PC-9 (cell line): ENCODE measurements around the gene PGA5. TPM values are rescaled to one million over a fixed set of nuclear protein-coding genes. Genes with fewer than 3 reads are reported as not detected.
"Not testable (repeated sequence)": the region's sequence is repeated elsewhere in the genome, so short reads cannot be mapped to it uniquely, and the experiment has no call there.

ENCODE experiments used
- BruUV-seq: library from RNA; stranded (reverse); fragments of 400-500 nt; replicated peaks from 2 replicates; lab custom pipeline; 2021; lab: Mats Ljungman, UMichigan
- CTCF ChIA-PET: fragments of 300-600 bp; sonication (Branson Sonifier 250); formaldehyde crosslinking; loops from one replicate; lab custom pipeline; 2022; ENCODE audit warnings: antibody characterized with exemption; lab: Charles Lee
- POLR2A ChIA-PET: fragments of 300-600 bp; sonication (Branson Sonifier 250); formaldehyde crosslinking; loops from one replicate; lab custom pipeline; 2022; ENCODE audit warnings: antibody characterized with exemption; ENCODE audit not compliant: unreplicated experiment; lab: Charles Lee
- DNase-seq, 2 experiments: peaks; one replicate each; pipeline versions ENCODE4 v3.0.0 to v3.0.0-alpha.2; 2015 to 2022; ENCODE audit warnings: mixed read lengths in 1 of 2
- H2AFZ ChIP-seq: fragments of 200-600 bp; sonication (generic); 2 replicates; pipeline ENCODE4 v1.8.1; 2017; ENCODE audit warnings: antibody characterized with exemption
- H3F3A ChIP-seq: fragments of 200-600 bp; sonication (generic); 2 replicates; pipeline ENCODE4 v1.8.1; 2017; ENCODE audit warnings: antibody characterized with exemption, mild to moderate bottlenecking, low read depth; ENCODE audit not compliant: insufficient read depth
- H3K27ac ChIP-seq: fragments of 200-600 bp; sonication (generic); 2 replicates; pipeline ENCODE4 v1.6.1; 2016; ENCODE audit warnings: mixed run types
- H3K27me3 ChIP-seq: fragments of 200-600 bp; sonication (generic); 2 replicates; pipeline ENCODE4 v1.6.1; 2016; ENCODE audit warnings: low read depth, mixed run types; ENCODE audit not compliant: insufficient read depth
- H3K36me3 ChIP-seq: fragments of 200-600 bp; sonication (generic); 2 replicates; pipeline ENCODE4 v1.6.1; 2016; ENCODE audit warnings: low read depth, mixed run types
- H3K4me1 ChIP-seq: fragments of 200-600 bp; sonication (generic); replicated peaks from 2 replicates; pipeline ENCODE4 v1.6.1; 2016; ENCODE audit warnings: mixed run types; ENCODE audit not compliant: insufficient read depth
- H3K4me2 ChIP-seq: fragments of 200-600 bp; sonication (generic); 2 replicates; pipeline ENCODE4 v1.6.1; 2017; ENCODE audit warnings: mixed run types
- H3K4me3 ChIP-seq: fragments of 200-600 bp; sonication (generic); 2 replicates; pipeline ENCODE4 v1.6.1; 2016; ENCODE audit warnings: mixed run types
- H3K79me2 ChIP-seq: fragments of 200-600 bp; sonication (generic); 2 replicates; pipeline ENCODE4 v1.6.1; 2017; ENCODE audit warnings: low read depth, mixed run types
- H3K9me2 ChIP-seq: fragments of 200-600 bp; sonication (generic); 2 replicates; pipeline ENCODE4 v1.8.1; 2017; ENCODE audit warnings: mild to moderate bottlenecking; ENCODE audit not compliant: insufficient read depth
- H3K9me3 ChIP-seq: fragments of 200-600 bp; sonication (generic); 2 replicates; pipeline ENCODE4 v1.8.1; 2016; ENCODE audit warnings: low read depth; ENCODE audit not compliant: insufficient read depth
- H4K20me1 ChIP-seq: fragments of 200-600 bp; sonication (generic); 2 replicates; pipeline ENCODE4 v1.8.1; 2017; ENCODE audit not compliant: insufficient read depth
- CTCF ChIP-seq: fragments of 200-600 bp; sonication (generic); conservative IDR thresholded peaks from 2 replicates; pipeline ENCODE4 v1.6.1; 2017; ENCODE audit warnings: mixed run types, antibody characterized with exemption, mild to moderate bottlenecking, moderate library complexity
- EZH2 ChIP-seq: fragments of 200-600 bp; sonication (generic); IDR thresholded peaks from 2 replicates; pipeline ENCODE4 v1.8.0; 2017; ENCODE audit warnings: antibody characterized with exemption, low read depth
- intact Hi-C: fragments of 100-400 bp; cut with micrococcal nuclease; formaldehyde crosslinking; loops from one replicate; pipeline ENCODE4 v1.10.0; 2022; ENCODE audit not compliant: unreplicated experiment
- total RNA-seq: library from RNA; stranded (reverse); gene quantifications from 2 replicates; pipeline ENCODE4 v1.2.3, GENCODE V29; 2021

PGA5 gene
- total RNA-seq, 1 experiment from 2014 or later: not detected

DNA sequence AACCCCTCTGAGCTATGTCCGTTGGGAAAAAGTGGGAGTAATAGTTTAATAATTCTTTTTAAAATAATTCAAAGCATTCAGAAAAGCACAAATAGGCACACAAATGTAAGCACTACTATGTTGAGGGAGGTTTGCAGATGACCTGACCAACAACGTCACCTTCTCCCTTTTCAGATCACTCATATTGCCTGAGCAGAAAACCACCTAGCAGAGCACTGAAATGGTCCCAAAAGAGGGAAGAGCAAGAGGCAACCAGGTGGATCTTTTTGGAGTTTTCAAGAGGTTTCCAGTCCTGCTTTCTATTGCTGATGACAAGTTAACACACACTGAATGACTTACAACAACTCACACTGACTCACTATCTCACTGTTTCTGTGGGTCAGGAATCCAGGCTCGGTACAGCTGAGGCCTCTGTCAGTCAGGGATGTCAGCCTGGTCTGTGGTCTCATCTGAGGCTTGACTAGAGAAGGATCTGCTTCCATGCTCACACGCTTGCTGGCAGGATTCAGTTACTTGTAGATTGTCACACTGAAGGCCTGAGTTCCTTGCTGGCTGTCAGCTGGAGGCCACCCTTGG lies 41.9 kb upstream of the PGA5 start:
- H3K4me2 ChIP-seq: no peak overlapping the region
- no TSS peak for BruUV-seq
- H2AFZ ChIP-seq: no peak overlapping the region
- H3K36me3 ChIP-seq: no peaks in the 10 kb centered on the region
- intact Hi-C loops: no loop called here
- peak in 1 of 2 experiments; percentile 21 for DNase-seq
- no peaks in the 10 kb centered on the region for H3K4me1 ChIP-seq
- H3K4me3 ChIP-seq: no peak overlapping the region
- H3K79me2 ChIP-seq: no peaks in the 10 kb centered on the region
- ChIA-PET POLR2A (interaction anchor here (0.6 kb wide), 1 partner anchor 11 kb away, joined by 6 read pairs; no protein-coding TSS in a partner anchor), CTCF (no interaction called here)
- no peaks in the 10 kb centered on the region for H3F3A ChIP-seq
- no peak overlapping the region for H3K27ac ChIP-seq
- no peaks in the 10 kb centered on the region for H3K9me2 ChIP-seq
- TF ChIP-seq EZH2: no peak
- H3K27me3 ChIP-seq: peaks cover 91% of the 10 kb centered on the region
- no peaks in the 10 kb centered on the region for H4K20me1 ChIP-seq
- H3K9me3 ChIP-seq: no peaks in the 10 kb centered on the region

GRCh38 chr11:61201476-61201875 lies 39.5 kb upstream of the PGA5 start:
- H4K20me1 ChIP-seq: no peaks in the 10 kb centered on the region
- no peak overlapping the region for H3K4me3 ChIP-seq
- TF ChIP-seq CTCF: no peak
- no peak for TF ChIP-seq EZH2
- no TSS peak for BruUV-seq
- no peaks in the 10 kb centered on the region for H3K4me1 ChIP-seq
- no peaks in the 10 kb centered on the region for H3F3A ChIP-seq
- H3K4me2 ChIP-seq: no peak overlapping the region
- ChIA-PET POLR2A (interaction anchor here (0.6 kb wide), 1 partner anchor 106 kb away, joined by 7 read pairs; no protein-coding TSS in a partner anchor), CTCF (interaction anchor here (0.6 kb wide), 1 partner anchor 425 kb away, joined by 3 read pairs; no protein-coding TSS in a partner anchor)
- no peak overlapping the region for H3K27ac ChIP-seq
- no peak overlapping the region for H2AFZ ChIP-seq
- peaks cover 79% of the 10 kb centered on the region for H3K27me3 ChIP-seq
- intact Hi-C loops: no loop called here
- no peaks in the 10 kb centered on the region for H3K79me2 ChIP-seq
- H3K36me3 ChIP-seq: no peaks in the 10 kb centered on the region
- no peaks in the 10 kb centered on the region for H3K9me2 ChIP-seq
- DNase-seq: peak in 1 of 2 experiments; percentile 24
- H3K9me3 ChIP-seq: no peaks in the 10 kb centered on the region

GRCh38 chr11:61202950-61203746 lies 37.8 kb upstream of the PGA5 start, which contains the start of gene PGA3:
Gene PGA3, plus strand, starts transcription at chr11:61203515. Its CDS starts 50 bp downstream, at chr11:61203565.
- H2AFZ ChIP-seq, CTCF ChIA-PET, BruUV-seq, H3K4me3 ChIP-seq, H3K9me3 ChIP-seq, H3K79me2 ChIP-seq, H3K4me2 ChIP-seq, intact Hi-C loops, POLR2A ChIA-PET, H3K36me3 ChIP-seq, H3K9me2 ChIP-seq, H3K27ac ChIP-seq, H3K4me1 ChIP-seq, H4K20me1 ChIP-seq, H3F3A ChIP-seq: not testable (repeated sequence)
- DNase-seq: peak in 1 of 2 experiments; percentile 13
- H3K27me3 ChIP-seq: peaks cover 63% of the 10 kb centered on the region

DNA sequence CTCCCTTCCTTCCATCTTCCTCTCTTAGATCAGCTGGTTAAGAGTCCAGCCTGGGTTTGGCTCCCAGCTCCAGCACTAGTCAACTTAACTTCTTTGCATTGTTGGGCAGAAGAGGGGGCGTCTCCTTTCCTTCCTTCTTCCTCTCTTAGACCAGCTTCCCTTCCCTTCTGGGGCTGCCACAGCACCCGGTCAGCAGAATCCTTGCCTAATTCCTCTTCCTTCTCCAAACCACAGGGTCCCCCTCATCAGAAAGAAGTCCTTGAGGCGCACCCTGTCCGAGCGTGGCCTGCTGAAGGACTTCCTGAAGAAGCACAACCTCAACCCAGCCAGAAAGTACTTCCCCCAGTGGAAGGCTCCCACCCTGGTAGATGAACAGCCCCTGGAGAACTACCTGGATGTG lies 37.1 kb upstream of the PGA5 start:
- POLR2A ChIA-PET, H3K4me1 ChIP-seq, BruUV-seq, CTCF ChIA-PET, DNase-seq, H3F3A ChIP-seq, H3K9me2 ChIP-seq, H3K4me2 ChIP-seq, H3K27ac ChIP-seq, H2AFZ ChIP-seq, H4K20me1 ChIP-seq, H3K4me3 ChIP-seq, H3K36me3 ChIP-seq, intact Hi-C loops, H3K79me2 ChIP-seq, H3K9me3 ChIP-seq: not testable (repeated sequence)
- H3K27me3 ChIP-seq: peaks cover 55% of the 10 kb centered on the region

DNA sequence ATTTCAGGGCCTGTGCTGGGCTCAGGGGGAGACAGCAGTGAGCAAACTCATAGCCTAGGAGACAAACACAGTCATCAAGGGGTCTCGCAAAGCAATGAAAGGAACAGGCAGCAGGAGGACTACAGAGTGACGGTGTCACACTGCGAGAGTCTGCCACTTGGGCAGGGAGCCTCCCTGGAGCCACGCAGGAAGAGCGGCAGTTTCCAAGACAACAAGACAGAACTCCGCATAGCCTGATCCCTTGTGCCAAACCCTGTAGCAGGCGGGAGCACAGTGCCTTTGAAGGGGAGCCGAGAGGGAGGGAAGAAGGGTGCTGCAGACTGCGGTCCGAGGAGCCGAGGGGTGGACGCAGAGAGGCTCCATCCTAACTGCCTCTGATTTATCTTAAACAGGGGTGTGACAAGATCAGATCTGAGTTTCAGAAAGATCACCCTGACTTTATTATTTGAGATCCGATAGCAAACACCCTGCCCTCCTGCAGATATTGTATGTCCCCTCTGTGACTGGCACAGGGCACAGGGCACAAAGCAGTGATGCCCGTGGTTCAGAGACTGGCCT lies 36.4 kb upstream of the PGA5 start:
- H3K27me3 ChIP-seq: peaks cover 48% of the 10 kb centered on the region
- intact Hi-C loops, BruUV-seq, H3K9me3 ChIP-seq, H3K9me2 ChIP-seq, H4K20me1 ChIP-seq, POLR2A ChIA-PET, H3F3A ChIP-seq, H3K36me3 ChIP-seq, H3K4me1 ChIP-seq, H3K4me2 ChIP-seq, H2AFZ ChIP-seq, H3K79me2 ChIP-seq, H3K4me3 ChIP-seq, CTCF ChIA-PET, DNase-seq, H3K27ac ChIP-seq: not testable (repeated sequence)

- POLR2A ChIA-PET: not testable (repeated sequence)
Observed at GRCh38 chr11:61207636-61208310, 33.2 kb upstream of the PGA5 start.

More at GRCh38 chr11:61207636-61208310, 33.2 kb upstream of the PGA5 start:
- DNase-seq, H3F3A ChIP-seq, BruUV-seq, H3K36me3 ChIP-seq, intact Hi-C loops, H2AFZ ChIP-seq, CTCF ChIA-PET, H3K79me2 ChIP-seq, H3K4me2 ChIP-seq, H3K9me2 ChIP-seq, H3K27ac ChIP-seq, H3K4me3 ChIP-seq, H3K9me3 ChIP-seq, H3K4me1 ChIP-seq, H4K20me1 ChIP-seq: not testable (repeated sequence)
- H3K27me3 ChIP-seq: peaks cover 26% of the 10 kb centered on the region
